ENCODE results near the gene ADAMTSL2.

The ADAMTSL2 gene

GRCh38 chr9:133603135-133603927 lies 68.8 kb downstream of the ADAMTSL2 start:
- no peak for DNase-seq (ENCODE audit: low read depth in 2 of 2, low spot score in 1 of 2)

- peak in 1 of 2 donors; percentile 12 for DNase-seq (ENCODE audit: low read depth in 2 of 2, low spot score in 1 of 2)
These were observed 69.7 kb downstream of the ADAMTSL2 start for GRCh38 chr9:133604214-133604613.

- DNase-seq (ENCODE audit: low read depth in 2 of 2, low spot score in 1 of 2) = no peak
These were observed 70.4 kb downstream of the ADAMTSL2 start for GRCh38 chr9:133604856-133605255.

- no peak for DNase-seq (ENCODE audit: low read depth in 2 of 2, low spot score in 1 of 2)
These were observed 70.9 kb downstream of the ADAMTSL2 start for GRCh38 chr9:133605446-133605845.

GRCh38 chr9:133605856-133606707 lies 71.6 kb downstream of the ADAMTSL2 start:
- no peak for DNase-seq (ENCODE audit: low read depth in 2 of 2, low spot score in 1 of 2)

GRCh38 chr9:133606708-133607025 lies 72.2 kb downstream of the ADAMTSL2 start:
- DNase-seq (ENCODE audit: low read depth in 2 of 2, low spot score in 1 of 2) = no peak

GRCh38 chr9:133607381-133607780 lies 72.9 kb downstream of the ADAMTSL2 start:
- DNase-seq (ENCODE audit: low read depth in 2 of 2, low spot score in 1 of 2) = no peak

GRCh38 chr9:133607976-133608375 lies 73.5 kb downstream of the ADAMTSL2 start:
- DNase-seq (ENCODE audit: low read depth in 2 of 2, low spot score in 1 of 2) = no peak

- DNase-seq (ENCODE audit: low read depth in 2 of 2, low spot score in 1 of 2) = no peak
These were observed 73.9 kb downstream of the ADAMTSL2 start for GRCh38 chr9:133608382-133608781.

GRCh38 chr9:133608889-133609288 lies 74.4 kb downstream of the ADAMTSL2 start:
- no peak for DNase-seq (ENCODE audit: low read depth in 2 of 2, low spot score in 1 of 2)

- DNase-seq (ENCODE audit: low read depth in 2 of 2, low spot score in 1 of 2) = no peak
These were observed 75.0 kb downstream of the ADAMTSL2 start, which contains the start of gene FAM163B for GRCh38 chr9:133609311-133610098. Gene FAM163B (minus strand): TSS chr9:133609389. CDS start chr9:133580223, 29,166 bp downstream.

- no peak for DNase-seq (ENCODE audit: low read depth in 2 of 2, low spot score in 1 of 2)
These were observed 76.3 kb downstream of the ADAMTSL2 start for GRCh38 chr9:133610845-133611244.

- no peak for DNase-seq (ENCODE audit: low read depth in 2 of 2, low spot score in 1 of 2)
These were observed 77.5 kb downstream of the ADAMTSL2 start for GRCh38 chr9:133612051-133612450.

- no peak for DNase-seq (ENCODE audit: low read depth in 2 of 2, low spot score in 1 of 2)
These were observed 78.3 kb downstream of the ADAMTSL2 start for GRCh38 chr9:133612816-133613215.

- DNase-seq (ENCODE audit: low read depth in 2 of 2, low spot score in 1 of 2) = no peak
These were observed 78.9 kb downstream of the ADAMTSL2 start for GRCh38 chr9:133613432-133613831.

- no peak for DNase-seq (ENCODE audit: low read depth in 2 of 2, low spot score in 1 of 2)
These were observed 79.6 kb downstream of the ADAMTSL2 start for GRCh38 chr9:133614056-133614455.

- DNase-seq (ENCODE audit: low read depth in 2 of 2, low spot score in 1 of 2) = no peak
These were observed 80.2 kb downstream of the ADAMTSL2 start for GRCh38 chr9:133614678-133615077.

GRCh38 chr9:133615186-133615585 lies 80.7 kb downstream of the ADAMTSL2 start:
- DNase-seq (ENCODE audit: low read depth in 2 of 2, low spot score in 1 of 2) = no peak

GRCh38 chr9:133615606-133616188 lies 81.2 kb downstream of the ADAMTSL2 start:
- no peak for DNase-seq (ENCODE audit: low read depth in 2 of 2, low spot score in 1 of 2)

- DNase-seq (ENCODE audit: low read depth in 2 of 2, low spot score in 1 of 2) = no peak
These were observed 82.3 kb downstream of the ADAMTSL2 start for GRCh38 chr9:133616643-133617405.

All from stimulated activated CD8-positive, alpha-beta memory T cell treated with anti-CD3 and anti-CD28 coated beads, Interleukin-4, amount 100 ng/mL, for 4 hours (primary cell).